Measurements from ENCODE around the gene DDO.

Gene DDO

DNA sequence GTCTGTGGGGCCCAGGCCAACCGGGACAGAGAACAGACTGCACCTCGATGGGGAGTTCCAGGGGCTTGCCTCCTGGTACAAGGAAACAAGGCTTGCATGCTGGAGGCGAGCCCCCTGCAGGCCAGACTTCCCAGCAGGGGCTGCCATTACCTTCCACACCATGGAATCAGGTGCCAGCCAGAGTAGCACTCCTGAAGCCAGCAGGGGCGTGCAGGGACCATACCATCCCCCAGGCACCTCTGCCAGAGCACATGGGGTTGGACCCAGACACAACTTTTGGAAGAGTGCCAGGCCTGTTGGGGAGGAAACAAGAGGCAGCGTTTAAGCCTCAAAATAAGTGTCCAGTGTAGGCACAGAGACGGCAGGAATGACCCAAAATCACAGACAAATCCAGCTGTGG, 6.5 kb downstream of the DDO start:
- no peak overlapping the region for H3K4me3 ChIP-seq (ENCODE audit: low read length)
- TF ChIP-seq, protein P1, sequence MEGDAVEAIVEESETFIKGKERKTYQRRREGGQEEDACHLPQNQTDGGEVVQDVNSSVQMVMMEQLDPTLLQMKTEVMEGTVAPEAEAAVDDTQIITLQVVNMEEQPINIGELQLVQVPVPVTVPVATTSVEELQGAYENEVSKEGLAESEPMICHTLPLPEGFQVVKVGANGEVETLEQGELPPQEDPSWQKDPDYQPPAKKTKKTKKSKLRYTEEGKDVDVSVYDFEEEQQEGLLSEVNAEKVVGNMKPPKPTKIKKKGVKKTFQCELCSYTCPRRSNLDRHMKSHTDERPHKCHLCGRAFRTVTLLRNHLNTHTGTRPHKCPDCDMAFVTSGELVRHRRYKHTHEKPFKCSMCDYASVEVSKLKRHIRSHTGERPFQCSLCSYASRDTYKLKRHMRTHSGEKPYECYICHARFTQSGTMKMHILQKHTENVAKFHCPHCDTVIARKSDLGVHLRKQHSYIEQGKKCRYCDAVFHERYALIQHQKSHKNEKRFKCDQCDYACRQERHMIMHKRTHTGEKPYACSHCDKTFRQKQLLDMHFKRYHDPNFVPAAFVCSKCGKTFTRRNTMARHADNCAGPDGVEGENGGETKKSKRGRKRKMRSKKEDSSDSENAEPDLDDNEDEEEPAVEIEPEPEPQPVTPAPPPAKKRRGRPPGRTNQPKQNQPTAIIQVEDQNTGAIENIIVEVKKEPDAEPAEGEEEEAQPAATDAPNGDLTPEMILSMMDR (conservative IDR thresholded peaks at IDR 0.05; ENCODE audit: low read length), result no peak
- DNase-seq (ENCODE audit: low read depth), result no peak

- TF ChIP-seq, protein P1 (conservative IDR thresholded peaks at IDR 0.05; ENCODE audit: low read length), result no peak
- H3K4me3 ChIP-seq (ENCODE audit: low read length), result no peak overlapping the region
- peak; percentile 42 for DNase-seq (ENCODE audit: low read depth)
Measured at GRCh38 chr6:110404607-110405006, 10.8 kb downstream of the DDO start.

- TF ChIP-seq, protein P1 (conservative IDR thresholded peaks at IDR 0.05; ENCODE audit: low read length), result no peak
- H3K4me3 ChIP-seq (ENCODE audit: low read length), result no peak overlapping the region
- DNase-seq (ENCODE audit: low read depth), result no peak
Measured at GRCh38 chr6:110401585-110402176, 13.7 kb downstream of the DDO start.

GRCh38 chr6:110400208-110400607, 15.2 kb downstream of the DDO start:
- TF ChIP-seq, protein P1 (conservative IDR thresholded peaks at IDR 0.05; ENCODE audit: low read length), result no peak
- no peak for DNase-seq (ENCODE audit: low read depth)
- H3K4me3 ChIP-seq (ENCODE audit: low read length), result peak overlapping the region; percentile 52

GRCh38 chr6:110399219-110400071, 15.9 kb downstream of the DDO start:
- DNase-seq (ENCODE audit: low read depth), result no peak
- TF ChIP-seq, protein P1 (conservative IDR thresholded peaks at IDR 0.05; ENCODE audit: low read length), result no peak
- peak overlapping the region; percentile 52 for H3K4me3 ChIP-seq (ENCODE audit: low read length)

DNA sequence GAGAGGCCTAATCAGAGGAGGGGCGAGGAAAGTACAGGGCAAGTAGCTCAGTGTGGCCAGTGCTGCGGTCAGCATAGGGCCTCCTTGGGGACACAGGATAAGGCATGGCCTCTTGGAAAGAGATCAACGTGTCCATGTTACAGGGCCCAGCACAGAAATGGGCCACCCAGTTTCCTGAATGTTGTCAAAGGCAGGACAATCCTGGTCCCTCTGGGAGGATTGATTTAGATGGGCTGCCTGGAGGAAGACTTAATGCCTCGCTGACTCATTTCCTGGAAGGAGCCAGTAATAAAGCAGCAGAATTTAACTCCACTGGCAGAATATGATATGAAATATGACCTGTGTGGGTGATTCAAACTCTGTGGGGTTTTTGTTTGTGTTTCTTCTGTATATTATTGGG, 16.6 kb downstream of the DDO start:
- DNase-seq (ENCODE audit: low read depth), result no peak
- TF ChIP-seq, protein P1 (conservative IDR thresholded peaks at IDR 0.05; ENCODE audit: low read length), result no peak
- no peak overlapping the region for H3K4me3 ChIP-seq (ENCODE audit: low read length)

DNA sequence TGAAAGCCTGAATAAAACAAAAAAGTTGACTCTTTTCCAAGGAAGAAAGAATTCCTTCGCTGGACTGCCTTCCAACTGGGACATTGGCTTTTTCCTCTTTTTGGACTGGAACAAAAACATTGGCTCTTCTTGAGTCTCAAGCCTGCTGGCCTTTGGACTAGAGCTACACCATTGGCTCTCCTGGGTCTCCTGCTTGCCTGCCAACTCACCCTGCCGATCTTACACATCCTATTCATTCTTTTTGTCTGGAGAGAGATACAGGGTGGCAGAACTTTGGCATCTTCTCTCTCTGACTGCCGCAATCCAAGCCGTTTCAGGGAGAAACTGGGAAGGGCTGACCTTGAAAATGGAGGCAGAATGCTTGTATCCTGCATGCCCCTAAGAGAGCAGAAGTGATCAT, 20.2 kb downstream of the DDO start:
- DNase-seq (ENCODE audit: low read depth), result no peak
- H3K4me3 ChIP-seq (ENCODE audit: low read length), result no peak overlapping the region
- TF ChIP-seq, protein P1 (conservative IDR thresholded peaks at IDR 0.05; ENCODE audit: low read length), result no peak
